Trophoblast cell (in vitro differentiated cells and primary cell): ENCODE results near the gene NPW.

Source experiments
- DNase-seq, 2 donors: peaks; one replicate each; pipeline ENCODE4 v3.0.0-alpha.2; 2016
- H2AFZ ChIP-seq: 2 replicates; pipeline ENCODE4 v1.6.1; 2013; ENCODE audit warnings: low read length, moderate library complexity, mild to moderate bottlenecking; ENCODE audit not compliant: insufficient read depth, poor library complexity
- H2AK5ac ChIP-seq: 2 replicates; pipeline ENCODE4 v1.6.1; 2013; ENCODE audit warnings: mild to moderate bottlenecking, low read length
- H2BK120ac ChIP-seq: 2 replicates; pipeline ENCODE4 v1.6.1; 2013; ENCODE audit warnings: low read length, mild to moderate bottlenecking, moderate library complexity; ENCODE audit not compliant: insufficient read depth, poor library complexity
- H2BK12ac ChIP-seq: 2 replicates; pipeline ENCODE4 v1.6.1; 2013; ENCODE audit warnings: mild to moderate bottlenecking, low read length, moderate library complexity
- H2BK5ac ChIP-seq: 2 replicates; pipeline ENCODE4 v1.6.1; 2013; ENCODE audit warnings: low read length, low read depth, moderate library complexity, mild to moderate bottlenecking; ENCODE audit not compliant: poor library complexity
- H3K14ac ChIP-seq: 2 replicates; pipeline ENCODE4 v1.6.1; 2013; ENCODE audit warnings: mild to moderate bottlenecking, low read length
- H3K18ac ChIP-seq: 2 replicates; pipeline ENCODE4 v1.6.1; 2013; ENCODE audit warnings: mild to moderate bottlenecking, low read length
- H3K23ac ChIP-seq: 2 replicates; pipeline ENCODE4 v1.6.1; 2013; ENCODE audit warnings: low read length
- H3K27ac ChIP-seq: 2 replicates; pipeline ENCODE4 v1.5.1; 2013; ENCODE audit warnings: low read depth, mild to moderate bottlenecking, inconsistent platforms, low read length, moderate library complexity
- H3K27me3 ChIP-seq: 2 replicates; pipeline ENCODE4 v1.6.1; 2013; ENCODE audit warnings: inconsistent platforms, mild to moderate bottlenecking, low read length, moderate library complexity; ENCODE audit not compliant: insufficient read depth
- H3K36me3 ChIP-seq, 2 experiments: 1 replicate in 1 of 2; 2 replicates in 1 of 2; pipeline ENCODE4 v1.6.1; 2013; ENCODE audit warnings: low read length in 2 of 2, mild to moderate bottlenecking in 2 of 2, moderate library complexity in 1 of 2; ENCODE audit not compliant: insufficient read depth in 2 of 2, control insufficient read depth in 1 of 2
- H3K4ac ChIP-seq: 2 replicates; pipeline ENCODE4 v1.6.1; 2013; ENCODE audit warnings: low read depth, mild to moderate bottlenecking, low read length, moderate library complexity
- H3K4me1 ChIP-seq, 2 experiments: 1 replicate in 1 of 2; 2 replicates in 1 of 2; pipeline ENCODE4 v1.6.1; 2013; ENCODE audit warnings: low read length in 2 of 2, mild to moderate bottlenecking in 2 of 2, moderate library complexity in 1 of 2; ENCODE audit not compliant: insufficient read depth in 2 of 2, control insufficient read depth in 1 of 2
- H3K4me2 ChIP-seq: 2 replicates; pipeline ENCODE4 v1.6.1; 2013; ENCODE audit warnings: inconsistent platforms, mild to moderate bottlenecking, low read length, moderate library complexity
- H3K4me3 ChIP-seq: 2 replicates; pipeline ENCODE4 v1.5.1; 2013; ENCODE audit warnings: mild to moderate bottlenecking, low read depth, low read length, inconsistent platforms
- H3K79me1 ChIP-seq: one replicate; pipeline ENCODE4 v1.6.1; 2013; ENCODE audit warnings: low read length
- H3K79me2 ChIP-seq: 2 replicates; pipeline ENCODE4 v1.6.1; 2013; ENCODE audit warnings: low read length, mild to moderate bottlenecking; ENCODE audit not compliant: control insufficient read depth, insufficient read depth, poor library complexity
- H3K9ac ChIP-seq: 2 replicates; pipeline ENCODE4 v1.6.1; 2013; ENCODE audit warnings: mild to moderate bottlenecking, low read length
- H3K9me3 ChIP-seq: 2 replicates; pipeline ENCODE4 v1.6.1; 2013; ENCODE audit warnings: low read depth, mild to moderate bottlenecking, control low read depth, inconsistent platforms, low read length; ENCODE audit not compliant: insufficient read depth
- H4K12ac ChIP-seq: 2 replicates; pipeline ENCODE4 v1.6.1; 2013; ENCODE audit warnings: low read depth, mild to moderate bottlenecking, low read length, moderate library complexity
- H4K8ac ChIP-seq: 2 replicates; pipeline ENCODE4 v1.6.1; 2013; ENCODE audit warnings: low read depth, mild to moderate bottlenecking, low read length, moderate library complexity
- H4K91ac ChIP-seq: one replicate; pipeline ENCODE4 v1.6.1; 2013; ENCODE audit warnings: low read depth, mild to moderate bottlenecking, low read length, moderate library complexity
- WGBS: extraction: QIAGEN DNeasy Blood & Tissue Kit; methylation state at CpG from one replicate; pipeline ENCODE4 v1.1.7; 2013; ENCODE audit warnings: missing lambda C conversion rate; ENCODE audit not compliant: insufficient read length, insufficient coverage; ENCODE audit errors: extremely low coverage; 5-methylcytosine and 5-hydroxymethylcytosine counted together

Gene NPW

GRCh38 chr16:1997494-1998359 is 21.9 kb upstream of the NPW start:
- no peak overlapping the region for H2BK12ac ChIP-seq
- H2BK120ac ChIP-seq = no peak overlapping the region
- H3K4ac ChIP-seq = no peak overlapping the region
- H3K4me3 ChIP-seq = no peak overlapping the region
- no peak overlapping the region for H3K18ac ChIP-seq
- H3K14ac ChIP-seq = no peak overlapping the region
- no peaks in the 10 kb centered on the region for H3K79me1 ChIP-seq
- no peak overlapping the region for H2AFZ ChIP-seq
- H3K27ac ChIP-seq = no peak overlapping the region
- H3K23ac ChIP-seq = no peak overlapping the region
- no peak overlapping the region for H3K4me2 ChIP-seq
- no peak overlapping the region for H4K12ac ChIP-seq
- H3K9ac ChIP-seq = no peak overlapping the region
- H3K79me2 ChIP-seq = no peaks in the 10 kb centered on the region
- no peak overlapping the region for H2BK5ac ChIP-seq
- no peak overlapping the region for H2AK5ac ChIP-seq
- no peaks in the 10 kb centered on the region for H3K27me3 ChIP-seq
- peaks cover 53 to 58% of the 10 kb centered on the region in 2 experiments for H3K36me3 ChIP-seq
- H3K4me1 ChIP-seq = no peaks in the 10 kb centered on the region
- DNase-seq = no peak
- no peak overlapping the region for H4K91ac ChIP-seq
- no peak overlapping the region for H4K8ac ChIP-seq
- H3K9me3 ChIP-seq = peaks cover 2% of the 10 kb centered on the region
- no CpG with 5 or more reads among the region's 26 CpGs for WGBS

GRCh38 chr16:1998360-1998835 is 21.2 kb upstream of the NPW start:
- H2BK5ac ChIP-seq = no peak overlapping the region
- H4K12ac ChIP-seq = no peak overlapping the region
- no peak overlapping the region for H4K91ac ChIP-seq
- H2AFZ ChIP-seq = no peak overlapping the region
- peaks cover 59 to 65% of the 10 kb centered on the region in 2 experiments for H3K36me3 ChIP-seq
- H3K79me2 ChIP-seq = no peaks in the 10 kb centered on the region
- no peak overlapping the region for H2AK5ac ChIP-seq
- H3K9ac ChIP-seq = no peak overlapping the region
- no peaks in the 10 kb centered on the region for H3K4me1 ChIP-seq
- H3K9me3 ChIP-seq = no peaks in the 10 kb centered on the region
- no peak overlapping the region for H4K8ac ChIP-seq
- no peak overlapping the region for H2BK120ac ChIP-seq
- H2BK12ac ChIP-seq = no peak overlapping the region
- no peak for DNase-seq
- H3K4ac ChIP-seq = no peak overlapping the region
- H3K27me3 ChIP-seq = no peaks in the 10 kb centered on the region
- no peak overlapping the region for H3K27ac ChIP-seq
- no peak overlapping the region for H3K18ac ChIP-seq
- H3K14ac ChIP-seq = no peak overlapping the region
- no peak overlapping the region for H3K4me2 ChIP-seq
- H3K4me3 ChIP-seq = no peak overlapping the region
- no peak overlapping the region for H3K23ac ChIP-seq
- H3K79me1 ChIP-seq = no peaks in the 10 kb centered on the region
- WGBS = no CpG with 5 or more reads among the region's 27 CpGs

GRCh38 chr16:1998852-1999801 is 20.5 kb upstream of the NPW start:
- WGBS = no CpG with 5 or more reads among the region's 39 CpGs
- H3K4me2 ChIP-seq = no peak overlapping the region
- H3K14ac ChIP-seq = no peak overlapping the region
- DNase-seq = no peak
- H3K4me1 ChIP-seq = peaks cover 2% of the 10 kb centered on the region in 2 experiments
- no peak overlapping the region for H3K4me3 ChIP-seq
- H2AFZ ChIP-seq = no peak overlapping the region
- no peak overlapping the region for H3K27ac ChIP-seq
- H4K8ac ChIP-seq = no peak overlapping the region
- H4K91ac ChIP-seq = no peak overlapping the region
- peaks cover 61 to 67% of the 10 kb centered on the region in 2 experiments for H3K36me3 ChIP-seq
- no peak overlapping the region for H2BK5ac ChIP-seq
- no peak overlapping the region for H2AK5ac ChIP-seq
- H3K4ac ChIP-seq = no peak overlapping the region
- no peak overlapping the region for H2BK120ac ChIP-seq
- H3K79me1 ChIP-seq = no peaks in the 10 kb centered on the region
- no peak overlapping the region for H3K18ac ChIP-seq
- no peak overlapping the region for H2BK12ac ChIP-seq
- H4K12ac ChIP-seq = no peak overlapping the region
- H3K9ac ChIP-seq = no peak overlapping the region
- H3K9me3 ChIP-seq = no peaks in the 10 kb centered on the region
- H3K79me2 ChIP-seq = no peaks in the 10 kb centered on the region
- no peaks in the 10 kb centered on the region for H3K27me3 ChIP-seq
- no peak overlapping the region for H3K23ac ChIP-seq

GRCh38 chr16:1999866-2000514 is 19.6 kb upstream of the NPW start:
- H4K12ac ChIP-seq = no peak overlapping the region
- no peak overlapping the region for H2BK120ac ChIP-seq
- H2BK5ac ChIP-seq = no peak overlapping the region
- H3K4ac ChIP-seq = no peak overlapping the region
- no peak overlapping the region for H3K9ac ChIP-seq
- H2AFZ ChIP-seq = no peak overlapping the region
- H4K91ac ChIP-seq = no peak overlapping the region
- no peak overlapping the region for H3K14ac ChIP-seq
- no peak overlapping the region for H3K4me2 ChIP-seq
- no peaks in the 10 kb centered on the region for H3K79me2 ChIP-seq
- peaks cover 5% of the 10 kb centered on the region in 2 experiments for H3K4me1 ChIP-seq
- no peak overlapping the region for H3K18ac ChIP-seq
- no peaks in the 10 kb centered on the region for H3K9me3 ChIP-seq
- peaks cover 63 to 67% of the 10 kb centered on the region in 2 experiments for H3K36me3 ChIP-seq
- H3K79me1 ChIP-seq = no peaks in the 10 kb centered on the region
- no peak overlapping the region for H3K4me3 ChIP-seq
- no CpG with 5 or more reads among the region's 28 CpGs for WGBS
- no peak overlapping the region for H2BK12ac ChIP-seq
- no peak overlapping the region for H4K8ac ChIP-seq
- no peaks in the 10 kb centered on the region for H3K27me3 ChIP-seq
- H3K27ac ChIP-seq = no peak overlapping the region
- no peak overlapping the region for H3K23ac ChIP-seq
- DNase-seq = no peak
- no peak overlapping the region for H2AK5ac ChIP-seq
